Right lobe of liver (tissue), 6 donors: ENCODE results near the gene C1QTNF3. TPM values are rescaled to one million over a fixed set of nuclear protein-coding genes. Genes with fewer than 3 reads are reported as not detected.

Source experiments
- ATAC-seq, 4 donors: fragments of 200-7000 bp; cut with Tn5 transposase; one replicate each; pipeline ENCODE4 v1.9.1; 2020; ENCODE audit warnings: mild to moderate bottlenecking in 4 of 4, moderate library complexity in 4 of 4
- DNase-seq, 3 donors: peaks; one replicate each; pipeline ENCODE4 v3.0.0-alpha.2; 2020
- H3K27ac ChIP-seq, 3 donors: fragments of 200-600 bp; one replicate each; pipeline ENCODE4 v1.8.0; 2022
- H3K27me3 ChIP-seq, 2 donors: fragments of 200-600 bp; one replicate each; pipeline ENCODE4 v1.8.0; 2022
- H3K36me3 ChIP-seq, 4 donors: fragments of 200-600 bp; sonication (generic) in 1 of 4; one replicate each; pipeline versions ENCODE4 v1.5.1 to v1.8.0; 2017 to 2022; ENCODE audit warnings: control low read depth in 1 of 4
- H3K4me1 ChIP-seq, 4 donors: fragments of 200-600 bp; sonication (generic) in 1 of 4; one replicate each; pipeline versions ENCODE4 v1.5.1 to v1.8.0; 2017 to 2022; ENCODE audit warnings: control low read depth in 1 of 4
- H3K4me3 ChIP-seq, 3 donors: fragments of 200-600 bp; one replicate each; pipeline ENCODE4 v1.8.0; 2022
- H3K9me3 ChIP-seq, 4 donors: fragments of 200-600 bp; sonication (generic) in 1 of 4; one replicate each; pipeline versions ENCODE4 v1.5.1 to v1.8.0; 2017 to 2022; ENCODE audit warnings: control low read depth in 1 of 4
- POLR2A ChIP-seq: fragments of 450-650 bp; IDR thresholded peaks from one replicate; pipeline ENCODE4 v1.6.1; 2017; ENCODE audit warnings: antibody characterized with exemption, mild to moderate bottlenecking
- WGBS: methylation state at CpG from one replicate; pipeline ENCODE4 v1.1.6; 2018; ENCODE audit warnings: low coverage, low lambda C conversion rate; ENCODE audit not compliant: insufficient coverage; ENCODE audit errors: missing lambda C conversion rate; 5-methylcytosine and 5-hydroxymethylcytosine counted together
- intact Hi-C, 2 donors: fragments of 100-400 bp; cut with DNase I; formaldehyde crosslinking; loops; one replicate each; pipeline versions ENCODE4 v1.11.2 to v1.14.1; 2022
- total RNA-seq, 6 experiments: library from RNA; depleted of rRNA in 2 of 6; stranded (reverse); fragments of >200 nt in 2 of 6; fragmentation: NEBNext Ultra II Directional in 3 of 6; extraction: Animal tissue kit (Norgen Biotek cat#: 25700) in 3 of 6; gene quantifications; one replicate each; pipeline versions ENCODE4 v1.1.0 to v1.2.4, GENCODE V29; 2016 to 2023
- TF ChIP-seq, protein P1 (sequence below), 4 donors: fragments of 200-600 bp in 3 of 4; fragments of 450-650 bp in 1 of 4; IDR thresholded peaks; one replicate each; pipeline versions ENCODE4 v1.5.1 to v1.8.0; 2016 to 2022; ENCODE audit warnings: antibody characterized with exemption in 4 of 4, mild to moderate bottlenecking in 2 of 4
- donor health status: DM: no; HTN: yes; CAD: no.
- donor health status: DM: no; HTN: no; CAD: no.
- donor health status: DM: no; HTN: no; CAD: no.
- donor health status: DM: no; HTN: yes; CAD: no.
- donor health status: DM: no; HTN: yes; CAD: no.

The C1QTNF3 gene
- total RNA-seq, 6 experiments from 2014 or later: 1.5 to 7.7 (median 3.1) TPM

DNA sequence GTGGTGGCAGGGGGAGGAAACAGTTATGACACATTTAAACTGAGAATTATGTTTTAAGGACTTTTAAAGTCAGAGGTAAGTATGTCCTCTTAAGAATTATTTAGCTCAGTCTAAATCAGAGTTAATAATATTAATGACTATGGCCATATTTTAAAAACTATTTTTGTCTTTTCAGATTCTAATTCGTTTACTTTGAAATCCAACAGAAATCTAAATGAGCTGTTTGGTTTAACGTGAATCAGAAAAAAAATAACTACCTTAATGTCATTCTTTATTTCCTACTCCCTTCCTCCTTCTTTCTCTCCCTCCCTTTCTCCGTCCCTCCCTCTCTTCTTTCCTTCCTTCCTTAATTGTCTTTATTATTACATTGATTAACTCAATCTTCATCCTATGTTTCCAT is 14.7 kb downstream of the C1QTNF3 start:
- TF ChIP-seq, protein P1, sequence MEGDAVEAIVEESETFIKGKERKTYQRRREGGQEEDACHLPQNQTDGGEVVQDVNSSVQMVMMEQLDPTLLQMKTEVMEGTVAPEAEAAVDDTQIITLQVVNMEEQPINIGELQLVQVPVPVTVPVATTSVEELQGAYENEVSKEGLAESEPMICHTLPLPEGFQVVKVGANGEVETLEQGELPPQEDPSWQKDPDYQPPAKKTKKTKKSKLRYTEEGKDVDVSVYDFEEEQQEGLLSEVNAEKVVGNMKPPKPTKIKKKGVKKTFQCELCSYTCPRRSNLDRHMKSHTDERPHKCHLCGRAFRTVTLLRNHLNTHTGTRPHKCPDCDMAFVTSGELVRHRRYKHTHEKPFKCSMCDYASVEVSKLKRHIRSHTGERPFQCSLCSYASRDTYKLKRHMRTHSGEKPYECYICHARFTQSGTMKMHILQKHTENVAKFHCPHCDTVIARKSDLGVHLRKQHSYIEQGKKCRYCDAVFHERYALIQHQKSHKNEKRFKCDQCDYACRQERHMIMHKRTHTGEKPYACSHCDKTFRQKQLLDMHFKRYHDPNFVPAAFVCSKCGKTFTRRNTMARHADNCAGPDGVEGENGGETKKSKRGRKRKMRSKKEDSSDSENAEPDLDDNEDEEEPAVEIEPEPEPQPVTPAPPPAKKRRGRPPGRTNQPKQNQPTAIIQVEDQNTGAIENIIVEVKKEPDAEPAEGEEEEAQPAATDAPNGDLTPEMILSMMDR (IDR thresholded peaks at IDR 0.05): no peak
- no peak for TF ChIP-seq POLR2A
- no peak for ATAC-seq
- peaks cover 0 to 30% (median 13%) of the 10 kb centered on the region in 4 donors for H3K4me1 ChIP-seq
- WGBS: 87% methylated on average over 3 of the region's 3 CpGs
- no peaks in the 10 kb centered on the region for H3K27me3 ChIP-seq
- H3K36me3 ChIP-seq: no peaks in the 10 kb centered on the region
- no peak overlapping the region for H3K4me3 ChIP-seq
- H3K9me3 ChIP-seq: no peaks in the 10 kb centered on the region
- H3K27ac ChIP-seq: no peak overlapping the region
- intact Hi-C loops: no loop called here
- no peak for DNase-seq

DNA sequence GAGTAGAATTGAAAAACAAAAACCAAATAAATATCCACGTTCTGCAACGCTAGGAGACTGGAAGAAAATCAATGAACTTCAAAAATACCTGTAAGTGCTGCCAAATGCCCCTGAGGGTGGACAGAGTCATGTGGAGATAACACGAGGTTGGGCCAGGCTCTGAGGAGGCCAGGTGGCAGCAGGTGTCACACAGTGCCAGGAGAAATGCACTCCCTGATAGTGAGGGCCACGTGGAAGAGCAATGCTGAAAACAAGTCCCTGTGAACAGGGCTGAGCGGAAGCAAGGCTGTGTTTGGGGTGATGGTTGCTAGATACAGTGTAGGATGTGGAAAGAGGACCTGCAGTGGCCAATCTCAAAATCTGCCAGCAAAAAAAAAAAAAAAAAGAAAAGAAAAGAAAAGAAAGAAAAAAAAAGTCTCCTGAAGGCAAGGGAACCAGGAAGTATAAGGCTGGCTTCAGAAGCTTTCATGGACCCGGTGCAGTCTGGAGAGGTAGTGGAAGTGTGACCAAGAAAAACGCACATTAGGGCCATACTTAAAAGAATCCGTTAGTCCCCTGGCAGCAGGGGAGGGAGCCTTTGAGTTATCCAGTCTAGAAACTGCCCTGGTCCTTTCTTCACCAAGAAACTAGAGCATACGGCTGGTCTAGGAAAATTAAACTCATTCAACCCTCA is 16.8 kb downstream of the C1QTNF3 start:
- peak overlapping the region in 2 of 3 donors; percentile 58 to 65 for H3K27ac ChIP-seq
- ATAC-seq (peak; percentile 93 to 99 (median 98)), DNase-seq (peak; percentile 75 to 91 (median 89))
- intact Hi-C loops: no loop called here
- no peaks in the 10 kb centered on the region for H3K9me3 ChIP-seq
- H3K4me1 ChIP-seq: peaks cover 0 to 42% (median 18%) of the 10 kb centered on the region in 4 donors
- no peaks in the 10 kb centered on the region for H3K36me3 ChIP-seq
- H3K27me3 ChIP-seq: no peaks in the 10 kb centered on the region
- TF ChIP-seq, protein P1 (IDR thresholded peaks at IDR 0.05): no peak
- TF ChIP-seq POLR2A: no peak
- H3K4me3 ChIP-seq: no peak overlapping the region
- WGBS: 37% methylated on average over 9 of the region's 9 CpGs

DNA sequence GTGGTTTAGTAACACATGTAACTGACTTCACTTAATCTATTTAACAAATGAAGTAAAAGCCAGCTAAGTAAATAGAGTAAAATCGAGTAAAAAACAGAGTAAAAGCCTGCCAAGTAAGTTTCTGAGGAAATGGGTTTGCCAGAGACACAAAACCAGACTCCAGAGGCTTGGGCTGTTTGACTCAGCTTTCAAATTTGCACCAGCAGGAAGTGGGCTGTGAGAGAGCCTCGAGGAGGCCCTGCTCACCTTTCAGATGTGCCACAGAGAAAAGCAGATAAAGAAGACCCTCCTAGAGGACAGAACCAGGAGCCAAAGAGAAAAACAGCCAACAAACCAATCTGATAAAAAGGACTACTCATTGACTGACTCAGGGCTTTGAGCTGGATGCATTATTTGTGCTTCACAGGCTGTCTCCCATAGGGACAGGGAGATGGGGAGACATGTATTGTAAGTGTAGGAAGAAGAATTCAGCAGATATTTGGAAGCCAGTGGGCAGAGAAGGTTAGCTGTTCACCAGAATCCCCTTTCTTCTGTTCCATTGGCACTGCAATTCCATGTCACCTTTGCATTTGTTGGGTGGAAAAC is 20.8 kb downstream of the C1QTNF3 start:
- Histone ChIP-seq H3K36me3 (no peaks in the 10 kb centered on the region), H3K9me3 (no peaks in the 10 kb centered on the region), H3K4me1 (peaks cover 0 to 37% (median 18%) of the 10 kb centered on the region in 4 donors), H3K27ac (peak overlapping the region in 1 of 3 donors; percentile 20), H3K4me3 (no peak overlapping the region), H3K27me3 (no peaks in the 10 kb centered on the region)
- ATAC-seq: no peak
- no peak for DNase-seq
- TF ChIP-seq, protein P1 (IDR thresholded peaks at IDR 0.05): no peak
- no peak for TF ChIP-seq POLR2A
- intact Hi-C loops: no loop called here
- WGBS: 12% methylated on average over 2 of the region's 2 CpGs

DNA sequence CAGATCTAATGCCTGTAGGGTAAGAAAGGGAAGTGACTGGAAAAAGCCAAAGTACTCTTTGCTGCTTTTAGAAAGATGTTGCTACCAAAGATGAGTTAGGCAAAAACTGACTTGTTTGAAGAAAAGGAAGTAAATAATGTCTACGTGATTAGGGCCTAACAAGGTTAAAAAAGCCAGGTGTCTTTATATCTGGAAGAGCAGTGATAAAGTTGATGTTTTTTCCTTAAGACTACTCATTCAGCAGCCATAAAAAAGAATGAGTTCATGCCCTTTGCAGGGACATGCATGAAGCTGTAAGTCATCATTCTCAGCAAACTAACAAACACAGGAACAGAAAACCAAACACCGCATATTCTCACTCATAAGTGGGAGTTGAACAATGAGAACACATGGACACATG is 21.7 kb downstream of the C1QTNF3 start:
- H3K4me3 ChIP-seq: no peak overlapping the region
- intact Hi-C loops: no loop called here
- 75% methylated on average over 2 of the region's 2 CpGs for WGBS
- peak overlapping the region in 1 of 3 donors; percentile 20 for H3K27ac ChIP-seq
- DNase-seq (no peak), ATAC-seq (no peak)
- no peaks in the 10 kb centered on the region for H3K36me3 ChIP-seq
- peaks cover 0 to 40% (median 19%) of the 10 kb centered on the region in 4 donors for H3K4me1 ChIP-seq
- TF ChIP-seq, protein P1 (IDR thresholded peaks at IDR 0.05): no peak
- TF ChIP-seq POLR2A: no peak
- no peaks in the 10 kb centered on the region for H3K9me3 ChIP-seq
- H3K27me3 ChIP-seq: no peaks in the 10 kb centered on the region
